GM21360 (cell line): Measurements from ENCODE around the gene SLC26A11.
"Not testable (repeated sequence)": the region's sequence is repeated elsewhere in the genome, so short reads cannot be mapped to it uniquely, and the experiment has no call there.

Source experiments
- ATAC-seq: cut with Tn5 transposase; IDR thresholded peaks from one replicate; pipeline ENCODE4 v1.9.1; 2021; ENCODE audit warnings: mild to moderate bottlenecking, moderate library complexity; ENCODE audit not compliant: unreplicated experiment

SLC26A11 gene

GRCh38 chr17:80299350-80300100 is 79.3 kb downstream of the SLC26A11 start:
- not testable (repeated sequence) for ATAC-seq

DNA sequence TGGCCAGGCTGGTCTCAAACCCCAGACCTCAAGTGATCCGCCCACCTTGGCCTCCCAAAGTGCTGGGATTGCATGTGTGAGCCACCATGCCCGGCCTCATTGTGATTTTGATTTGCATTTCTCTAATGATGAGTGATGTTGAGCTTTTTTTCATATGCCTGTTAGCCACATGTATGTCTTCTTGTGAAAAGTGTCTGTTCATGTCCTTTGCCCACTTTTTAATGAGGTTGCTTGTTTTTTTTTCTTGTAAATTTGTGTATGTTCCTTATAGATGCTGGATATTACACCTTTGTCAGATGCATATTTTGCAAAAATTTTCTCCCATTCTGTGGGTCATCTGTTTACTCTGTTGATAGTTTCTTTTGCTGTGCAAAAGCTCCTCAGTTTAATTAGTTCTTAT is 80.5 kb downstream of the SLC26A11 start:
- ATAC-seq: not testable (repeated sequence)
